Measurements from ENCODE around the gene MRAS. TPM values are rescaled to one million over a fixed set of nuclear protein-coding genes. Genes with fewer than 3 reads are reported as not detected.

The MRAS gene
- total RNA-seq, 1 experiment from 2014 or later, result 2.3 TPM

DNA sequence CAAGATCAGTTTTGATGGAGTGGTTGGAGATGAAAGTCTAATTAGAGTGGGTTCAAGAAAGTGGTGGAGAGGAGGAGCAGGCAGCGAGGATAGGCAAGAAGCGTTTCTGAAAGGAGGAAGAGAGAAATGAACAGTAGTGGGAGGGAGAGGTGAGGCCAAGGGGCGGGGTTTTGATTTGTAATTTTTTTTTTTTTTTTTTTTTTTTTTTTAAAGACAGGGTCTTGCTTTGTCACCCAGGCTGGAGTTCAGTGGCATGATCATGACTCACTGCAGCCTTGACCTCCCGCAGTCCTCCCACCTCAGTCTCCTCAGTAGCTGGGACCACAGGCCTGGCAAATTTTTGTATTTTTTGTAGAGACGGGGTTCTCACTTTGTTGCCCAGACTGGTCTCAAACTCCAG lies 36.6 kb downstream of the MRAS start:
- DNase-seq (ENCODE audit: low read depth), result peak; percentile 57

- no peak for DNase-seq (ENCODE audit: low read depth)
Measured at GRCh38 chr3:138389144-138389601, 40.8 kb downstream of the MRAS start.

- DNase-seq (ENCODE audit: low read depth), result peak; percentile 90
Measured at GRCh38 chr3:138389841-138390581, 41.6 kb downstream of the MRAS start.

DNA sequence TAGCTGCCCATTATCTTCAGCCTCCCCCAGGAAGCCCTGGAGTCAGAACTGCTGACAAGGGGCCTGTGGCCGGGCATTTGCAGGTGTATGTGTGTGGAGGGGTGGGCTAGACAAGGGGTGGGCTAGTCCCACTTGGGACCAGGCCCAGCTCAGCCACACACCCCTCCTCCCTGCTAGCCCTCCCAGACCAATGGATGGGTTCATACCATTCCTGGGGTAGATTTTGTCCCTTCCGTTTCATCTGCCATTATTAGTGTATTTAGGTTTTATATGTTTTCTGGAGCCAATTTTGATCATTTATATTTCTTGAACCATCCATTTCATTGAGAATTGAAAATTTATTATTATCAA lies 42.2 kb downstream of the MRAS start:
- no peak for DNase-seq (ENCODE audit: low read depth)

DNA sequence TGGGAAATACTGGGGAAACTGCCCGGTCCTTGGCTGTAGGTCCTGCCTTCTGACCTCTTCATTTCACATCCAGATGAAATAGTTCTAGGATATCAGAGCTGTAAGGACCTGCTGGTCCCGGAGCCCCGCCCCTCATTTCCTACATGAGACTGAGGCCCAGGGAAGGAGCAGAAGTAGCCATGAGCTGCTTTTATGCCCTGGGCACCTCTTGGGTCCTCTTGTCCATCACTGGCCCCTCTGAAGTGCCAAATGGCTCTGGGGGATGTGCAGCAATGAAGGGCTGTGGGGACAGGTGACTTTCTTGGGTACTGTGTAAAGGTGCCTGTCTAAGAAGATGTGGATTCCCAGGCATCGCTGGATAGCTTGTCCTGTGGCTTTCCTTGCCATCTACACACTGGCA lies 45.8 kb downstream of the MRAS start:
- no peak for DNase-seq (ENCODE audit: low read depth)

- DNase-seq (ENCODE audit: low read depth), result no peak
Measured at GRCh38 chr3:138394686-138395085, 46.3 kb downstream of the MRAS start.

- no peak for DNase-seq (ENCODE audit: low read depth)
Measured at GRCh38 chr3:138395865-138396751, 47.7 kb downstream of the MRAS start.

DNA sequence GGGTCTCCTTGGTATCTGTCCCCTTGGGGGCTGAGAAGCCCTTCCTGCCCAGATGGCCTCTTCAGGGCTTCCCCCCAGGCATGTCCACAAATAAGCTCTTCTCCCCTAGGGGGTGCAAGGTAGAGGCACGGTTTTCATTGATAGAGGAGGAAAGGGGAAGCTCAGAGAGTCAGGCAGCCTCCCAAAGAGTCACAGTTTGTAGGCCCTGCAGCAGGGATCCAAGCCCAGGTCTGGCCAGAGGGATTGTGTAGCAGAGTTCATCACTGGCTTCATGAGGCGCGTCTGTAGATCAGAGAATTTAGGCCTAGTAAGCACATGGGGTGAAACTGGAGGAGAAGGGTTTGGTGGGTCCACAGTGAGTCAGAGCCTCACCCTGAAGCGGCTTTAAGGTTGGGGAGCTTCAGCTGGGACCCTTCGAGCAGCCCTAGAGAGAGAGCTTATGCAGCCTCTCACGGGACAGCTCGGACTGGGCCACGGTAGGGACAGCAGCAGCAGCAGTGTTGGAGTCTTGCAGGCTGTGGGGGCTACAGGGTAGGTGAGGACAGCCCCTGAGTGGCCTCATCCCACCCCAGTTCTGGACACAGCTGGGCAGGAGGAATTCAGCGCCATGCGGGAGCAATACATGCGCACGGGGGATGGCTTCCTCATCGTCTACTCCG lies 48.5 kb downstream of the MRAS start:
- DNase-seq (ENCODE audit: low read depth), result no peak

DNA sequence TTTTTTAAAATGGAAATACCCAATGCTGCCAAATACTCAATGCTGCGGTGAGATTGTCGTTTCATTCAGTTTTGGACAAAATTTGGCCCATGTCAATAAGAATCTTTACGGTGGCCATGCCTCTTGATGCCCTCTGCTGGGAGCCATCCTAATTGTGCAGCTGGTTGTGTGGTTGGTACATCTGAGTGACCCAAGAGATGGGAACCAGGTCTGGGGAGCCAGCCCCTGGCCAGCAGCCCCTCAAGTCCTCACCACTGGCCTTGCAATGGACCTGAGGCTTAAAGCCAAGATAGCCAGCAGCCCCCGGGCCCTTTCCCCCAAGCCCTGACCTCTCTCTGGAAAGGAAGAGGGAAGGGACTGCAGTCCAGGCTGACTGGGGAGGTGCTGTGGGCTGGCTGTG lies 49.6 kb downstream of the MRAS start:
- no peak for DNase-seq (ENCODE audit: low read depth)

GRCh38 chr3:138398791-138399575 lies 50.6 kb downstream of the MRAS start:
- DNase-seq (ENCODE audit: low read depth), result no peak

DNA sequence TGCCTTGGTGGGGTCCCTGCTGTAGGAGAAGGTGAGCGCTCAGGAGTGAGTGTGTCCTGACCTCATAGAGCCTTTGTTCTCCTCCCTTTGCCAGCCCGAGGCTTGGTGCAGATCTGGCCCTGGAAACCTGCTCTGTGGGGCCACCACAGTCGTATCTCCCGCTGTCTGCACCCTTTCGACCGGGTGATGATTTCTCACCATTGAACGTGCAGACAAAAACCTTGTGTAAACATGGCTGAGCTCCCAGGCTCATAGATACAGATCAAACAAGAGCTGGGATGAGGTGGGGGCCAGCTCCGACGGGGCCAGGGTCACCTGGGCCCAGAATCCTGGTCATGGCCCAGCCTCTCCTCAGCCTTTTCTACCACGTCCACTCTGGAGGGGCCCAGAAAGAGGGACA lies 51.4 kb downstream of the MRAS start:
- DNase-seq (ENCODE audit: low read depth), result no peak

- no peak for DNase-seq (ENCODE audit: low read depth)
Measured at GRCh38 chr3:138400651-138401070, 52.3 kb downstream of the MRAS start.

DNA sequence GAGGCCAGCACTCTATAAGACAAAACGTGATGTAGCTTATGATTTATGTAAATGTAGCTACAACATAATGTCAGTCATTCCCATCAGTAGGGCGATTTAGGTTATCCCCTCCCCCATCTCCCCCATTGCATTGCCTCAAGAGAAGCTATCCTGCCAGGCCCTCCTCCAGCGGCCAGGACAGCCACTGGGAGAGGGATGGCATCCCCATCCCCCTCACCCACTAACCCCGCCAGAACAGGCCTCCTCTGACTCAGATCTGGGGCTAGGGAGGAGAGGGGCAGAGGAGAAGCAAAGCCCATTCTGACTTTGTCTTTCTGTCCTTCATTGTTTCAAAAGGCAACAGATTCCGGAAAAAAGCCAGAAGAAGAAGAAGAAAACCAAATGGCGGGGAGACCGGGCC lies 53.5 kb downstream of the MRAS start:
- no peak for DNase-seq (ENCODE audit: low read depth)

GRCh38 chr3:138404121-138404520 lies 55.7 kb downstream of the MRAS start:
- no peak for DNase-seq (ENCODE audit: low read depth)

DNA sequence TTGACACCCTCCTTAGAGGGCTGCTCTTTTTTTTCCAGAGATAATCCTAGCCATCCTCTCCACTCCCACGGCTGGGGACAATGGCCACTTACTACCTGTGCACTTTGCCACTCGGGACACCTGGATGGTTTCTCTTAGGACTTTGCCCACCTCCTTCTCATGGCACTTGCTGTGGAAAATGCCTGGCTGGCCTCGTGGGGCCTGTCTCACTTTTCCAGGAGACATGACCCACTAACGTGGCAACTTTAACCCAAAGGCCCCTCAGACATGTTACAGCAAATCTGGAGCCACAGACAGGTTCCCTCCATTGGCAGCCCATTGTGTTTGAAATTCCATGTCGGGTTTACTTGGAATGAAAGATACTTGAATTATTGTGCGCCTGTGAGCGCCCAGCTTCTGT lies 56.6 kb downstream of the MRAS start:
- DNase-seq (ENCODE audit: low read depth), result no peak

DNA sequence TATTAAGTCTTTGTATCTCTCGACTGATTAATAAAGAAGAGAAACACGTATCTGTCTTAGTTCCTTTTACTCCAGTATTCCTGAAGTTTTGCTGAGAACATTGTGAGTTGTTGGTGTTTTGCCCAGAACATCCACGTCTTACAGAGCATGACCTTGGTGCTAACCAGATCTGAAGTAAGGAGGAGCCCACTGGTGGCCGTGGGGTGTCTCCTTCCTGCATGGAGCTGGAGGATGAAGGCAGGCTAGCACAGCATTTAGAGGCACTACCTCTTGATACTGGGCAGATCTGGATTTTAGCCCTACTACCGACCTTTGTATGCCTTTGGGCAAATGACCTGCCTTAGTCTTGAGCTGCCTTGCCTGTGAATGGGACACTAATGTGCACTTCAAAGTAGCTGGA lies 57.1 kb downstream of the MRAS start:
- no peak for DNase-seq (ENCODE audit: low read depth)

DNA sequence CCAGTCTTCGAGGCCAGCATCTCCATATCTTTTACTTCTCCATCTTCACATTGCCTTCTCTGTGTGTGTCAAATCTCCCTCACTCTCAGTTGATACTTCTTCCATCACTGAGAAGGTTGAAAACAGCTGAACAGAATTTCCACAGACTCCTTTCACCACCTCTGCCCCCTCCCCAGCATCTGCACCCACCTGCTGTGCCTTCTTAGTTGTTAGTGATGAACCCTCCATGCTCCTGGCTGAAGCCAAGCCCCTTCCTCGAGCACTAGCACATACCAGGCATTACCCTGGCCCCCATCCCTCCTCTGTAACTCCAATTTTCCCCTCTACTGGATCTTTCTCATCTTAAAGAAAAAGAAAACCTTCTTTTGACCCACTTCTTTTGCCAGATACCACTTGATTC lies 58.2 kb downstream of the MRAS start:
- DNase-seq (ENCODE audit: low read depth), result no peak

GRCh38 chr3:138407236-138407907 lies 59.0 kb downstream of the MRAS start:
- no peak for DNase-seq (ENCODE audit: low read depth)

- no peak for DNase-seq (ENCODE audit: low read depth)
Measured at GRCh38 chr3:138408751-138409570, 60.6 kb downstream of the MRAS start.
